ENCODE data around the gene AP4M1.

DNA sequence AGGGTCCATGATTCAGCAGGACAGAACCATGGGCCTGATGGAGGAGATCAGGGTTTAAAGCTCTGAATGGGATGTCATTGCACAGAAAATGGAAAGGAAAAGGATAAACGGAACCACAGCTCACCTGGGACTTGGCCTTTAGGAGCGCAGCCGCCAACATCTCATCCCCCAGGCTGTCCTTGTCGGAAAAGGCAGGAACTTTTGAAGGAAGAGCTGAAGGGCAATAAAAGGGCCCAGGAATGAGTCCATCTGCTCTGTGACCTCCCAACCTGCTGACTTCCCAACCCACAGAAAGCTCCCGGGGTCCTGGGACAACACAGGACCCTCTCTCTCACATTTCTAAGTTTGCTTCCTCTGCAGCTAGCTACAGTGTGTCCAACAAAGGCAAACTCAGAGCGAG is 26.0 kb upstream of the AP4M1 start:
- TF ChIP-seq, protein P1, sequence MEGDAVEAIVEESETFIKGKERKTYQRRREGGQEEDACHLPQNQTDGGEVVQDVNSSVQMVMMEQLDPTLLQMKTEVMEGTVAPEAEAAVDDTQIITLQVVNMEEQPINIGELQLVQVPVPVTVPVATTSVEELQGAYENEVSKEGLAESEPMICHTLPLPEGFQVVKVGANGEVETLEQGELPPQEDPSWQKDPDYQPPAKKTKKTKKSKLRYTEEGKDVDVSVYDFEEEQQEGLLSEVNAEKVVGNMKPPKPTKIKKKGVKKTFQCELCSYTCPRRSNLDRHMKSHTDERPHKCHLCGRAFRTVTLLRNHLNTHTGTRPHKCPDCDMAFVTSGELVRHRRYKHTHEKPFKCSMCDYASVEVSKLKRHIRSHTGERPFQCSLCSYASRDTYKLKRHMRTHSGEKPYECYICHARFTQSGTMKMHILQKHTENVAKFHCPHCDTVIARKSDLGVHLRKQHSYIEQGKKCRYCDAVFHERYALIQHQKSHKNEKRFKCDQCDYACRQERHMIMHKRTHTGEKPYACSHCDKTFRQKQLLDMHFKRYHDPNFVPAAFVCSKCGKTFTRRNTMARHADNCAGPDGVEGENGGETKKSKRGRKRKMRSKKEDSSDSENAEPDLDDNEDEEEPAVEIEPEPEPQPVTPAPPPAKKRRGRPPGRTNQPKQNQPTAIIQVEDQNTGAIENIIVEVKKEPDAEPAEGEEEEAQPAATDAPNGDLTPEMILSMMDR (conservative IDR thresholded peaks at IDR 0.05; ENCODE audit: low read depth, low read length) = no peak
- no peak for TF ChIP-seq EZH2 (IDR thresholded peaks at IDR 0.05; ENCODE audit: low read length, unreplicated experiment)

All from PC-3 (cell line).